HEK293 (cell line): ENCODE data around the gene CMIP.

Experiments used
- KLF1 ChIP-seq: fragments of 450-650 bp; formaldehyde crosslinking; IDR thresholded peaks from 2 replicates; pipeline ENCODE4 v1.5.1; 2016; ENCODE audit warnings: missing biosample characterization, missing genetic modification characterization
- MYNN ChIP-seq: fragments of 450-650 bp; formaldehyde crosslinking; IDR thresholded peaks from 2 replicates; pipeline ENCODE4 v1.5.1; 2016; ENCODE audit warnings: missing biosample characterization, missing genetic modification characterization, borderline replicate concordance
- ZBTB1 ChIP-seq: fragments of 450-650 bp; formaldehyde crosslinking; IDR thresholded peaks from 2 replicates; pipeline ENCODE4 v1.5.1; 2016; ENCODE audit warnings: missing biosample characterization, missing genetic modification characterization
- ZSCAN16 ChIP-seq: fragments of 450-650 bp; formaldehyde crosslinking; IDR thresholded peaks from 2 replicates; pipeline ENCODE4 v1.5.1; 2016; ENCODE audit warnings: missing biosample characterization, missing genetic modification characterization
- TF ChIP-seq, protein P1 (sequence below): fragments of 450-650 bp; formaldehyde crosslinking; IDR thresholded peaks from 2 replicates; pipeline ENCODE4 v1.5.1; 2017; ENCODE audit warnings: missing biosample characterization, missing genetic modification characterization

DNA sequence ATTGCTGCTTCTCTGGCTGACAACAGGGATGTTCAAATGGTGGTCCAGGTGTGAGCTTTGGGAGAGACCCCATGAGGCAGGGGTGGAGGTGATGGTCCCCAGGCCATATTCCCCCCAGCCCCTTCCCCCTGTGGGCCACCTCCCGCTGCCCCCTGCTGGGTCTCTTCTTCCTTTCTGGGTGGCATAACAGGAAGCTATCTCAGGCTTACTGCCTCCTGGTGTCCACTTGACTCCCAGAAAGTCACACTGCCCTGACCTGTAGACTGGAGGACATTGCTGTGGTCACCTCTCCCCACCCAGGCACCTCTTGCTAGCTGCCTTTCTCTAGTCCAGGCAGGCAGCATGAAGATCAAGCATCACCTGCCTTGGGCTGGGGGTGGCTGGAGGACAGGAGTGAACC lies 288.1 kb downstream of the CMIP start:
- TF ChIP-seq ZBTB1 (tag by site-specific recombination) (no peak), ZSCAN16 (no peak), MYNN (tag by site-specific recombination) (no peak), KLF1 (no peak)
- TF ChIP-seq, protein P1, sequence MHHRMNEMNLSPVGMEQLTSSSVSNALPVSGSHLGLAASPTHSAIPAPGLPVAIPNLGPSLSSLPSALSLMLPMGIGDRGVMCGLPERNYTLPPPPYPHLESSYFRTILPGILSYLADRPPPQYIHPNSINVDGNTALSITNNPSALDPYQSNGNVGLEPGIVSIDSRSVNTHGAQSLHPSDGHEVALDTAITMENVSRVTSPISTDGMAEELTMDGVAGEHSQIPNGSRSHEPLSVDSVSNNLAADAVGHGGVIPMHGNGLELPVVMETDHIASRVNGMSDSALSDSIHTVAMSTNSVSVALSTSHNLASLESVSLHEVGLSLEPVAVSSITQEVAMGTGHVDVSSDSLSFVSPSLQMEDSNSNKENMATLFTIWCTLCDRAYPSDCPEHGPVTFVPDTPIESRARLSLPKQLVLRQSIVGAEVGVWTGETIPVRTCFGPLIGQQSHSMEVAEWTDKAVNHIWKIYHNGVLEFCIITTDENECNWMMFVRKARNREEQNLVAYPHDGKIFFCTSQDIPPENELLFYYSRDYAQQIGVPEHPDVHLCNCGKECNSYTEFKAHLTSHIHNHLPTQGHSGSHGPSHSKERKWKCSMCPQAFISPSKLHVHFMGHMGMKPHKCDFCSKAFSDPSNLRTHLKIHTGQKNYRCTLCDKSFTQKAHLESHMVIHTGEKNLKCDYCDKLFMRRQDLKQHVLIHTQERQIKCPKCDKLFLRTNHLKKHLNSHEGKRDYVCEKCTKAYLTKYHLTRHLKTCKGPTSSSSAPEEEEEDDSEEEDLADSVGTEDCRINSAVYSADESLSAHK (tag by site-specific recombination): no peak
